Measurements from ENCODE around the gene PLXNA1.

PLXNA1 gene

DNA sequence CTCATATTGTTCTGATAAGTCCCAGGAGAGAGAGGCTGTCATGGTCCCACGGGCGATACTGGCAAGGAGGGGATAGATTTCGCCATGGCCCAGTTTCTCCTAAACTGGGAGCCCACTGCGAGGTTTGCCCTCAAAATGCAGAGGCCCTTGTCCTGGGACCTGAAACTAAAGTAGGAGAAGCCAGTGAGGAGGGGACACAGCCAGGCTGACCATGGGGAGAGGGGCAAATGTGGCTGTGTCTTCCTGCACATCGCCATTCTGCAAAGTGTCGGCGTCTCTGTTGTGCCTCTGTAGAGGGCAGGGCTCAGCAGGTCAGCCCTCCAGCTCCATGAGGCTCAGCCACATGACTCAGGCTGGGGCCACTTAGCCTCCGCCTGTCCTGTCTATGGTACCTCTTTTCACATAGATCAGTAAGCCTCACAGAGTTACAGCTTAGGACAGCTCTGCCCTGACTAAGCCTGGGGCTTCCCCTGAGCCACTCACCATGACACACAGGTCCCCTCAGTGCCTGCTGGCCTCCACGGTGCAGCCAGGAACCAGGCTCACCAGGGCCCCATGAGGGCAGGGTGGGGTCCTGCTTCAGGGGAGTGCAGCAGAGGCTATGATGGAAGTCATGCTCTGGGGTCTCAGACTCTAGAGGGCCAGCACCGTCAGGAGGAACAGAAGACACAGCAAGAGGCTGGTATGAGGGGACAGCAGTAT, 28.6 kb upstream of the PLXNA1 start:
- no peak for DNase-seq

DNA sequence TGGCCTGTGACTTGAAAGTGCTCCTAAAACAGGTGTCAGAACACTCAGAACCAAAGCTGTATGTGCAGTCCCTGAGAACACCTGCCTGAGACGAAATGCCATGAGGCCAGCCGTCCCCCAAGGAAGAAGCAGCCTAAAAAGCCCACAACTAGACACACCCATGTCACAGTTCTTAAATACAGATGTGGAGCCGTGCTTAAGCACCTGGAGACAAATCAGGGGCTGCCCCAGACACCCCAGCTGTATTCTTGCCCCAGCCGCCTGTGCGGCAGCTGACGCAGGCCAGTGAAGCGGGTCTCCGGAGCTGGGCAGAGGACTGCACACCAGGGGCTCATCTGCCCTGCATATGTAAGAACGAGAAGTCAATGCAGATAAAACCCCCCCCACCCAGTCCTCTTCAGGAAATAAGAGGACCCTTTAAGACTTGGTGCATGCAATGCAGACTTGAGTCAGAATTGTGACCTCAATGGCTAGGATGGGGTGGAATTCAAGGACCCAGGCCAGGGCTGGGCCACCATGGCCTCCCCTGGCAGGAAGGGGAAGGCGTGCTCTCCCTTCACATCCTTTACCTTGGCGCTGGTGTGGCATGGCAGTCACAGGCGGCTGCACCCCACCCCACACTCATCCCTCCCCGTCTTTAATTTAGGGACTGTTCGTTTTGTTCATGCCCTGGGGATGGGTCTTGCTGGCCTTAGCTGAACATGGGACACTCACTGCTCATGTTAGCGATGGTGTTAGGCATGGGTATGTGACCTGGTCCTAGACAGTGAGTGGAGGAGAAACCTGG, 27.7 kb upstream of the PLXNA1 start:
- no peak for DNase-seq

DNA sequence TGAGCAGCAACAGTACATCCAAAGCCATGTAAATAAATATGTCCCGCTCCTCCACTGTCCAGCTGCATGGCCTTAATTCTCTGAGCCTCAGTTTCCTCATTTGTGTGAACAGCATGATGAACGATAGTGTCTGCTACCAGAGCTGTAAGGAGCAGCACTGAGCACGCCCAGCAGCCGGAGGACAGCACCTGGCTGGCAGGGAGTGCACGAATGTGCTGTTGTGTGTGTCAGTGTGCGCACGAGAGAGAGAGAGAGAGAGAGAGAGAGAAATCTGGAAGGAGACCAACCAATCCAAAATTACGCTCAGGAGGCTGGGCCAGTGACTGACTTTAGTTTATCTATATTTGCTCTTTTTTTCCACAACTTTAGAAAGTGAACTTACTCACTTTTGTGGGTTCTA, 26.6 kb upstream of the PLXNA1 start:
- no peak for DNase-seq

DNA sequence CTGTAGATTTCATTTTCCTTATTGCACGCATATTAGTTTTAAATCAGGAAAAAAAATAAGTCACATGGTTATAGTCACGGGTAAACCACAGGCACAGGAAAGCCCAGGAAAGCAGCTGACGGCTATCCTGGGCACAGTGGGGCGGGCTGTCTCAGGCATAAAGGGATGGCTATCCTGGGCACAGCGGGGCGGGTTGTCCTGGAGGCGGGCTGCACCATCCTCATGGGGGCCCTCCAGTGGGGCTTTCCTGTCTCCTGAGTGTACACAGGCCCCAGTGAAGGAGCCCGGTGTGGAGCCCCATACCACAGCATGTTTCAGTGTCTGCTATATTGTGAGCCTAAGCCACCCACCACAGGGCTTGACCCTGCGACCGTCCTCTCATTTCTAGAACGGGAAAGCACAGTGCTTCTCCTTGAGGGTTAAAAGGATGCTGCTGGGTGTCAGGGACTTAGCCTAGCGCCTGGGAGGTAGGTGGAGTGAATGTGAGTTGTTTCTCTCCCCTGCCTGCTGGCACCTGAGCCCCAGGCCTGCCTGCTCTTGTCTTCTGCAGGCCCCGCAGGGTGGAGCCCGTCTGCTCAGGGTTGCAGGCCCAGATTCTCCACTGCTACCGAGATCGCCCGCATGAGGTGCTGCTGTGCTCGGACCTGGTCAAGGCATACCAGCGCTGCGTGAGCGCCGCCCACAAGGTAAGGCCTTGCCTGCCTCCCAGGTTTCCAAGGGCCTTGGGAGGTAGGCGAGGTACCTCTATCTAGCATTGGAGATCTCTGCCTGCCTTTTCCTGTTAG, 25.9 kb upstream of the PLXNA1 start:
- DNase-seq = no peak

DNA sequence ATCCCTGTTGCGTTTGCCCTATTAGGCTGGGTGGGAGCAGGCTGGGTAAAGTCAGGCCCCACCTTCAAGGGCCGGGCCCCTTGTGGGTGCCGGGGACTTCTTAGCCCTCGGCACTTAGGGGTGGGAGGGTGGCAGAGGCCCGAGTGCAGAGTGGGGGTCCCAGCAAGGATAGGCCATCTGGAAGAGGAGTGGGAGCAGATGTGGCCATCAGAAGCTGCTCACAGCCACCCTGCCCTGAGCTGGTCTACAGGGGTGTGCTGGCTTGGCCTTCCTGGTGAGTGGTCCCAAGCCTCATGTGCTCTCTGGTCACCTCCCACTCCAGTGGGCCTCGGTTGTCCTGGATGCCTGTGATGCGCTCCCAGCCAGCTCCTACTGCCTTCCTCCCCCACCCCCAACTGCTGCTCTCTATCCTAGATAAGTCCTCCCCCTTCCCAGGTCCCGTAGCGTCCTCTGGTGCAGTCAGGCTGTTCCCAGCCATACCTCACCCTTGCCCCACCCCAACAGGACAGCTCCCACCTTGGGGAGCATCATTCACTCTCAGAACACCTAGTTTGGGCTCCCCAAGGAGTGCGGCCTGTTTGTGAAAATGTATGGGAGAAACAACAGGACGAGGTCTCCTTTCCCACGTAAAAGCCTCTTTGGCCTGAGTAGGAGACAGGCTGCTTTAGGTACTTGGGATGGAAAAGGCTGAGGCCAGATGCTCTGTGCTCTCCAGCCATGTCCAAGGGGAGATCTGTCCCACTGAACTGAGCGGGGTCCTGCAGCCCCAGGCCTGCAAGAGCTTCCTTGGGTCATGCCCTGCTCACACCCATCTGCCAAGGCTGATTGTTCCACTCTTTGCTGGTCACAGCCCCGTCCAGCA, 24.9 kb upstream of the PLXNA1 start:
- no peak for DNase-seq

DNA sequence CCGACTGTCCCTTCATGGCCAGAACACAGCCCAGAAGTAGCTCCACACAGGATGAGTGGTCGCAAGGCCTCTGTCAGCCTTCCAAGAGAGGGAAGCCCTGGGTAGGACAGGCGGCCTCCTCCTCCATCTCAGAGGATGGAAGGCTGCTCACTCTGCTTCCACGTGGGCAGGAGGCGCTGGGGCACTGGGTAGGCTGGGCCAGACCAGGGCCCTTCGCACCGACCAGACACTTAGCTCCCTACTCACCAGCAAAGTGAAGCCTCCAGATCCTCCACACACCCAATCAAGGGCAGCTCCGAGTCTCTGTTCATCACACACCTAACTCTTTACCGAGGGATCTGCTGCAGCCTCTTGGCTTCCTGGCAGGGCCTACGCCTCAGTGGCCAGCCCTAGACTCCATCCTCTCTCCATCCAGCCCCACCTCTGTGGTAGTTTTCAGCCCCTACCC, 24.3 kb upstream of the PLXNA1 start:
- no peak for DNase-seq

DNA sequence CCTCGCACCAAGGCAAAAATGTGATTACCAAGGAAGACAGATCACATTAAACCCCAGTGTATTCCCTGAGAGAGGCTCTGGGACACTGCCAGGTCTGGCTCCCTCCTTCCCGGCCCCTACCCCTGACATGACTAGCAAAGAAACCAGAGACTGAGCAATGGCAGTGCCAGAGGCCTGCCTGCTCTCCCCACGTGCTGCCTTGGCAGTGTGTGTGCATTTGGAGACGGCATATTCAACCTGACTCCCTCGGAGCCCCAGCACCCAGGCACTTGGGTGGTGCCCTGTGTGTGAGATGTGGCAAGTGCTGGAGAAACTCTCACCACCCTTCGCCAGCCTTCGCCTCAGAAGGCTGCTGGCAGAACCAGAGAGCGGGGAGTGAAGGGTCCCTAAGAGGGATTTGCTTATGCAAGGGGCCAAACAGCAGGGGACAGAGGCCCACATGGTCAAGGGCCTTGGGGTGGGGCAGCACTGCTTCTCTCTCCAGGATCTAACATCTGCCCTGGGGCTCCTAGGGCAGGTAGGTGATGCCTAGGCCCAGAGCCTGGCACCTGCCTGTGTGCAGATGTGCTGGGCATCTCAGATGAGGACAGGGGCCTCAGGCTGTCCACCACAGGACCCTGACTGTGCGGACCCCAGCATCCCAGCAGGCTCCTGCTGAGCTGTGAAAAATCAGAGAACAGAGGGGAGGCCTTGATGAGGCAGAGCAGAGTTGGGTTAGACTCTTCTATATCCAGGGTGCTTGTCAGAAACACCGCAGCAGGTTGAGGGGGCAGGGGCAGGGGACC, 23.6 kb upstream of the PLXNA1 start:
- DNase-seq = no peak

DNA sequence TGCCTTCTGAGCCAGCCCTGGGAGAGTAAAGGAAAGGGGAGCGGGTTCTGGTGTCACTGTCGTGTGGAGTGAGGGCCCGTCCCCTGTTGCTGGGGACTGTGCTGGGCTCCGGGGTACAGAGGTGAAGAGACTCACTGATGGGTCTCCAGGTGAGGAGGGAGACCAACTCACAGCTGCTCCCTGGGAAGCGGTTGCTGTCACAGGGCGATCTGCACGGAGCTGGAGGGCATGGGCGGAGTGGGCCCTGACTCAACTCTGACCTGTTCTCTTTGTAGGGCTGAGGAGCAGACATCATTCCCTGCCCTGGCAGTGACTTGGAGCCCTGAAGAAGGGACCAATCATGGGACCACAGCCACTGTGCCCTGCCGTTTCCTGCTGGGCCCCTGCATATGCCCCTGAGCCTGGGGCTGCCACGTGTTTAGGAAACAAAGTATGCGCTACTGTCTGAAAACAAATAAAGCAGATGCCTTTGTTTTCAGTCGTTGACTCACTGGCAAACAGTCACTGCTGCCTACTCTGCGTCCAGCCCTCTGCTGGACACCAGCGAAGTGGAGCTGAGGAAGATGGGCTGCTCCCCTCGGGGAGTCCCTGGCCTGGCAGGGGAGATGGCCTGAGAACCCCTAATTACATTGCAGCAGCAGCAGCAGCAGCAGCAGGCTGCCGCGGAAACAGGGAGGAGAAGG, 22.9 kb upstream of the PLXNA1 start:
- DNase-seq = no peak

DNA sequence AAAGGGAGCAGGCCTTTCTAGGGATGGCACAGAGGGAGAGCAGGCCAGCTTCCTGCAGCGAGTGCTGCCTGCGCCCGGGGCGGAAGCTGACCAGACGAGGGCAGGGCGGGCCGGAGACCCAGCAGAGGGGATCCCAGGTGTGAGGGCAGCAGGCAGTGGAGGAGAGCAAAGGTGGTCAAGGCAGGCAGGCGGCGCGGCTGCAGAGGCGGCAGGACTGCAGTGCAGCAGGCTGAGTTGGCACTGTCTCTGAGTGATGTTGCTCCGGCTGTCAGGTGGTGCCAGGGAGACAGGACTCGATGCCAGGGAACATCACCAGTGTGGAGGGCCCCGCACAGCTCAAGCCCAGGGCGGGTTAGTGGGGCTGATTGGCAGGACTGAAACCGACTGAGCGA, 22.3 kb upstream of the PLXNA1 start:
- DNase-seq = no peak

DNA sequence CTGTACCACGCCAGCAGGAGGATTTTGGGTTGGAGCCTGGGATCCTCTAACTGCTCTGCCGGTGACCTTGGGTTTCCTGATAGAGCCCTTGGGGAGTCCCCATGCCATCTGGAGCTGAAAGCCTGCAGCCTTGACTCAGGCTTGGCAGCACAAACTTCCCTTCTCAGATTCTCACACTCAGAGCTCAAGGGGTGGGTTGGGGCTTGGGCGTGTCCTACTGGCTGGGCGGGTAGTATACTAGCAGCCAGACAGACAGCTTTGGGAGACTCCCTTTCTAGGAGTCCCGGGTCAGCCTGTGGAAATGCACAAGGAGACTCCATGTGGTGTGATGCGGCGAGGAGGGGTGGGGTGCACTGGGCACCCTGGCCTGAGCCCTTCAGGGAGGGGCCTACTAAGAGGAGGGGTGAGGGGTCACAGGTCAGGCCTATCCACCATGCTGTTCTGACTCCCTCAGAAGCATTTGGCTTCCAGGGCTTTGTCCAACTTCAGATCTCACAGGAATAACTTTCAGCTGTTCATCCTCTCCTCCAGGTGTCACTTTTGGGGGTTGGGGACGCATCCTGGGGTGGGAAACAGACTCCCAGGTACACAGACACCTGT, 21.6 kb upstream of the PLXNA1 start:
- DNase-seq = no peak

DNA sequence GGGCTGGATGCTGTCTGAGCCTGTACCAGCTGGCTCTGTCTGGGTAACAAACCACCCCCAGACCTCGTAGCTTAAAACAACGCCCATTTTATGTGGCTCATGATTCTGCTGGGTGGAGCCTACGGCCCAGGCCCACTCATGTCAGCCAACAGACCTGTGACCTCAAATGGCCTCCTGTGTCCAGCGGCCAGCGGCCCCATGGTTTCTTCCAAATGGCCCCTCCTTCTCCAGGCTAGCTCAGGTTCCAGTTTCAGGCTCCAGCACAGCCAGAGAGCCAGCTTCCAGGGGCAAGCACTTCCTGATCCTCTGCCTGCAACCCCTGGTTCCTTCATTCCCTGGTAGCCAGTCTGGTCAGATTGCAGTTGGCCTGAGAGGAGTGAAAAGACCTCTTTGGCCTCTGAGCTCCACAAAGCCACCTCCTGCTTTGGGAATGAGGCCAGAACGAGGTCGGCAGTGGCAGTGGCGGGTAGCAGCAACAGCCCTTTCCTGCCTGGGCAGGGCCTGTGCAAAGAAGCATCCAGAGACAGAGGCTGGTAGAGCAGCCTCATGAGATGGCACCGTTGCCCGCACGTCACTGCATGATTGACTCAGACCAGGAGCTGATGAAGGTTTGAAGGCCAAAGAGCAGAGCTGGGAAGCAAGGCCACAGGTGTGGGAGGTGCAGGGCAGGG, 21.0 kb upstream of the PLXNA1 start:
- DNase-seq = no peak

DNA sequence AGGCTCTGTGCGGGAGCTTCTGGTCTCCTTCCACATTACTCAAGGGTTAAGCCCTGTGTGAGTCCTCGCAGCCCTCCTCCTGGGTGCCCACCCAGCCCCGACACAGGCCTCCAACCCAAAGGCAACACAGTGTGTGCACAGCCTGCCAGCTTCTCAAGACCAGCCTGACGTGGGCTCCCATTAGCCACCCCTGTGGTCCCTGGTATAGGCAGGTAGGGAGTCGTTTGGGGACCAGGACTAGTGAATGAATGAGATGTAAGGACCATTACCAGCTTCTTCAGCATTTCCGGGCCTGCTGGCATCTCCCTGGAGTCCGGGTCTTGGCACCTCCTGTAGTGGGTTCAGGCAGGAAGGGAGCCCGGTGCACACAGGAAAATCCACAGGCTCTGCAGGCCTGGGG, 20.2 kb upstream of the PLXNA1 start:
- no peak for DNase-seq

DNA sequence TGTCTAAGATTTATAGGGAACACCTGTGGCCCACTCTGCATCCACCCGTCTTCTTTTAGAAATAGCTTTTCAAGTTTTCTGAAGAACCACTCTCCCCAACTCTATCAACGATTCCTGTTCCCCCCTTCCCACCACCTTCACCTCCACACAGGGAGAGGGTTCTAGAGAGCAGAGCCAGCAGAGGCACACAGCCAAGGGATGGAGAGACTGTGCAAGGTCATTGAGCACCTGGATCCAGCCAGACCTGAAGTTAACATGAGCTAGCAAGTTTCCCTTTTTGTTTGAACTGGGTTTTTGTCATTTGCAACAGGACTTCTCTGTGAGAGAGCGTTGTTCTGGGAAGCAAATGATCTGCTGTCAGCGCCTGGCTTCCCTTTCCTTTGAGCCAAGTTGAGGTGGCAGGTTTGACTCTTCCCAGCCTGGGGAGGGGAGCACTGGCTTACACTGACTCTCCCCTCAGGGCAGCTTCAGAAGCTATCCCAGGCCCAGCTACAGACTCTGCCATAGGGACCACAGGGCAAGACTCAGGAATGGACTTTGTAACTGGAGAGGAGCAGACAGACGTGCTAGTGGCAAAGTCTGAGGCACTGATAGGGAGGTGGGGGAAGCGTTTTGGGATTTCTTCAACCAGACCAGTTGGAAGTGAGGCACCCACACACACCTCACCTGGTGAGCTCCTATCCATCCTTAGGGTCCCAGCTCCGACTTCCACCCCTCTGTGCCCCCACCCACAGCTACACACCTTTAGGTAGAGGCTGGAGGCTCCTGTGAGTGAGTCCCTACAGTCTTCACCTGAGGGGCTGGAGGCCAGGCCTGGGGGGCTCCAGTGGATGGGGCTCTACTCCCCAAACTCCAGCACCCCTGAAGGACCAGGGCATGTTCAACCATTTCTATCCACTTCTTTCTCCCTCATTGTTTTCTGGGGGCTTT, 19.4 kb upstream of the PLXNA1 start:
- DNase-seq = no peak

DNA sequence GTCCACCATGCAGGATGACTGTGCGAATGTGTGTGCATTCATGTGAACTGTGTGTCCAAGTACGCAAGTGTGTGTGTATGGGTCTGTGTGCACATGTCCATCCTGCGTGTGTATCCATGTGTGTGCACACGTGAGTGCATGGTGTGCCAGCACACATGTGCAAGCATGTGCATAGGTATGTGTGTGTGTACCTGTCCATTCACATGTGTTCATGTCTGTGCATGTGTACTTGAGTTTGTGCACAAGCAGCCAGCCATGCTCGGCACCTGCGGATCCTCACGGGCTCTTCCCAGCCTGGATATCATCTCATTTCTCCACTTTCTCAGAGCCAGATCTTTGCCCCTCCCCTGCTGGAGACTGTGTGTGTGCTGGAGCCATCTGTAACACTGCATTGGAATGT, 18.7 kb upstream of the PLXNA1 start:
- no peak for DNase-seq

DNA sequence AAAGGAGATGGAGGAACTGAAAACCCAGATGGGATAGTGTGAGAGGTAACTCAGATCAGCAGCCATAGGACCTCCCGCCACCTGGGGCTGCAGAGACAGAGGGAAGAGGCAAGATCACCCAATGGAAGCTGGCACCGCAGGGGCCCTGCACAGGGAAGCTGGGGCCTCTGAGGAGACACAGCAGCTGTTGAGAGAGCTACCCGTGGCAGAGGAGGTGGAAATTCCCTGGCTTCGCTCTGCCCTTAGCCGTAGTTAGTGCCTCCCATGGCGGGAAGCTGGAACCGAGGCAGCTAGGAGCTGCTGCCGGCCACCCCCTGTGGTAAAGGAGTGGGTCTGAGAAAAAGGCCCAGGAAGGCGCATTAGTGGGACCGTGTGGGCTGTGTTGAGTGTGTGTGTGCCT, 18.0 kb upstream of the PLXNA1 start:
- DNase-seq = no peak

DNA sequence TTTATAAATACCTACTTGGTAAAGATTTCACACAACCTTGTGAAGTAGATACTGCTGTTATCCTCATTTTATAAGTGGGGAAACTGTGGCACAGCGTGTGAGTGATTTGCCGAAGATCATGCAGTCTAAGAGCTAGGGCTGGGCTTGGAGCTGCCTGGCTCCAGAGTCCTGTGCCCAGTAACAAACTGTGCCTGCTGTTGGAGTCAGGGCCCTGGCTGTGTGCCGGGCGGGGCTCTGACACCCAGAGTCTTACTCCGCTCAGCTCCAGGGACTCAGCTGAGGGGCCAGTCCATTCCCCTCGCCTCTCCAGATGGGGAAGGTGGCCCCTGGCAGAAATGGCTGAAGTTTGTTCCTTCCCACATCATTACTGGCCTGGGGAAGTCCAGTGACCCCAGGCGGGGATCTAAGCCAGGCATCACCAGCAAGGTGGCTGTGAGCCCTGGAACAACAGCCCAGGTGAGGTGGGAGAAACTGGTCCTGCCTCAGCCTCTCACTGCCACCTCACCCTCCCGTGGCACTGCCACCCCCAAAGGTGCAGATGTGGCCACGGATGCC, 17.3 kb upstream of the PLXNA1 start:
- DNase-seq = no peak

DNA sequence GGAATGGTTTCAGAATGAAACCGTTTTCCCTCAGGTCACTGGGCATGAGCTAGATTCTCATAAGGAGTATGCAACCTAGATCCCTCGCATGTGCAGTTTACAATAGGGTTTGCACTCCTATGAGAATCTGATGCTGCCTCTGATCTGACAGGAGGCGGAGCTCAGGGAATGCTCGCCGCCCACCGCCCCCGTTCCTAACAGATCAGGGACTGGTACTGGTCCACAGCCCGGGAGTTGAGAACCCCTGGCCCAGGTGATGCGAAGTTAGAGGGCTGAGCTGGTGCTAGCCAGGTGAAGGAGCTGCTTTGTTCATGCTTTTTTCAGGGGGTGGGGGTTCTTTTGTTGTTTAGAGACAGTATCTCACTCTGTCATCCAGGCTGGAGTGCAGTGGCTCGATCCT, 15.5 kb upstream of the PLXNA1 start:
- no peak for DNase-seq

Data from kidney glomerular epithelial cell (primary cell).